Tibial nerve (tissue), 4 donors: ENCODE data around the gene GUCA1C.

Experiments
- CTCF ChIP-seq, 5 experiments: fragments of 200-600 bp in 3 of 5; fragments of 450-650 bp in 2 of 5; sonication (generic) in 3 of 5; IDR thresholded peaks; one replicate each; pipeline ENCODE4 v1.5.1; 2016 to 2019; ENCODE audit warnings: antibody characterized with exemption in 5 of 5, mild to moderate bottlenecking in 3 of 5, moderate library complexity in 2 of 5
- EP300 ChIP-seq, 2 donors: sonication (generic); formaldehyde crosslinking; IDR thresholded peaks; one replicate each; pipeline ENCODE4 v1.6.1; 2017; ENCODE audit warnings: antibody characterized with exemption in 2 of 2, mild to moderate bottlenecking in 1 of 2
- POLR2A ChIP-seq, 2 donors: fragments of 450-650 bp; IDR thresholded peaks; one replicate each; pipeline ENCODE4 v1.6.1; 2017; ENCODE audit warnings: antibody characterized with exemption in 2 of 2, mild to moderate bottlenecking in 2 of 2, moderate library complexity in 2 of 2

- TF ChIP-seq EP300 (IDR thresholded peaks at IDR 0.05) (no peak), CTCF (IDR thresholded peaks at IDR 0.05) (no peak), POLR2A (IDR thresholded peaks at IDR 0.05) (no peak)
Measured at GRCh38 chr3:108918866-108919265, 34.8 kb downstream of the GUCA1C start.
